HEK293 (cell line): ENCODE measurements around the gene ABCF2.

Experiments used
- CTCF ChIA-PET: fragments of 350-600 bp; formaldehyde crosslinking; extraction: SDS; loops from one replicate; lab custom pipeline; 2021; ENCODE audit warnings: antibody characterized with exemption; lab: Yijun Ruan, JAX
- POLR2A ChIA-PET: fragments of 300-600 bp; formaldehyde crosslinking; extraction: SDS; loops from one replicate; lab custom pipeline; 2020; ENCODE audit warnings: antibody characterized with exemption, inconsistent platforms; lab: Yijun Ruan, JAX
- H3K27ac ChIP-seq: fragments of 200-500 bp; sonication (Bioruptor generic); 2 replicates; pipeline ENCODE4 v1.5.1; 2014; ENCODE audit warnings: low read depth, low read length, control low read depth, inconsistent platforms; ENCODE audit errors: extremely low read depth
- H3K36me3 ChIP-seq, 2 experiments: fragments of 200-500 bp in 1 of 2; sonication (Bioruptor generic) in 1 of 2; 1 replicate in 1 of 2; 2 replicates in 1 of 2; pipeline ENCODE4 v1.5.1; 2014 to 2017; ENCODE audit warnings: inconsistent platforms in 2 of 2, low read length in 2 of 2; ENCODE audit not compliant: control insufficient read depth in 2 of 2, insufficient read depth in 1 of 2
- H3K4me1 ChIP-seq: fragments of 200-500 bp; sonication (Bioruptor generic); 2 replicates; pipeline ENCODE4 v1.5.1; 2014; ENCODE audit warnings: mild to moderate bottlenecking, low read length, inconsistent platforms; ENCODE audit not compliant: control insufficient read depth, insufficient read depth
- H3K4me3 ChIP-seq: 2 replicates; pipeline ENCODE4 v1.5.1; 2011; ENCODE audit warnings: low read depth, mild to moderate bottlenecking, control low read depth, low read length, moderate library complexity
- H3K9me3 ChIP-seq: fragments of 200-500 bp; sonication (Bioruptor generic); 2 replicates; pipeline ENCODE4 v1.5.1; 2014; ENCODE audit warnings: low read depth, low read length, inconsistent platforms; ENCODE audit not compliant: control insufficient read depth, insufficient read depth
- CTCF ChIP-seq: fragments of 450-650 bp; formaldehyde crosslinking; IDR thresholded peaks from 2 replicates; pipeline ENCODE4 v1.5.1; 2016; ENCODE audit warnings: missing biosample characterization, missing genetic modification characterization
- HOXC10 ChIP-seq: sonication (generic); formaldehyde crosslinking; IDR thresholded peaks from 2 replicates; pipeline ENCODE4 v1.8.1; 2023; ENCODE audit warnings: mild to moderate bottlenecking, missing genetic modification reagents
- KLF16 ChIP-seq: fragments of 450-650 bp; formaldehyde crosslinking; IDR thresholded peaks from 2 replicates; pipeline ENCODE4 v1.5.1; 2017; ENCODE audit warnings: missing biosample characterization, missing genetic modification characterization
- PATZ1 ChIP-seq: fragments of 450-650 bp; formaldehyde crosslinking; IDR thresholded peaks from 2 replicates; pipeline ENCODE4 v1.5.1; 2016; ENCODE audit warnings: missing biosample characterization, missing genetic modification characterization
- PRDM10 ChIP-seq: fragments of 450-650 bp; formaldehyde crosslinking; IDR thresholded peaks from 2 replicates; pipeline ENCODE4 v1.5.1; 2016; ENCODE audit warnings: missing biosample characterization, missing genetic modification characterization
- REPIN1 ChIP-seq: fragments of 450-650 bp; formaldehyde crosslinking; IDR thresholded peaks from 2 replicates; pipeline ENCODE4 v1.5.1; 2017; ENCODE audit warnings: missing biosample characterization, missing genetic modification characterization, low read depth
- ZFP41 ChIP-seq: fragments of 450-650 bp; formaldehyde crosslinking; IDR thresholded peaks from 2 replicates; pipeline ENCODE4 v1.5.1; 2016; ENCODE audit warnings: missing biosample characterization, missing genetic modification characterization, borderline replicate concordance
- ZNF280C ChIP-seq: fragments of 450-650 bp; formaldehyde crosslinking; IDR thresholded peaks from 2 replicates; pipeline ENCODE4 v1.5.1; 2016; ENCODE audit warnings: missing biosample characterization, missing genetic modification characterization
- ZNF362 ChIP-seq: fragments of 450-650 bp; formaldehyde crosslinking; IDR thresholded peaks from 2 replicates; pipeline ENCODE4 v1.5.1; 2016; ENCODE audit warnings: missing biosample characterization, missing genetic modification characterization
- ZNF621 ChIP-seq: fragments of 450-650 bp; formaldehyde crosslinking; IDR thresholded peaks from 2 replicates; pipeline ENCODE4 v1.5.1; 2017; ENCODE audit warnings: missing biosample characterization, missing genetic modification characterization

ABCF2 gene

GRCh38 chr7:151241755-151242096 is 14.7 kb upstream of the ABCF2 start (continued):
- TF ChIP-seq CTCF (tag by site-specific recombination) = no peak
- TF ChIP-seq PATZ1 (tag by site-specific recombination) = no peak
- TF ChIP-seq ZFP41 = no peak
- no peak for TF ChIP-seq ZNF280C (tag by site-specific recombination)
- no peak for TF ChIP-seq REPIN1 (tag by site-specific recombination)
- no peak for TF ChIP-seq HOXC10 (CRISPR knock-in tag)
- TF ChIP-seq ZNF621 (tag by site-specific recombination) = no peak

- TF ChIP-seq PRDM10 (tag by site-specific recombination) = peak; percentile 30; the same call in 1 of the 2 replicates
- TF ChIP-seq ZNF362 = no peak
- TF ChIP-seq KLF16 (tag by site-specific recombination) = no peak
- H3K9me3 ChIP-seq = no peaks in the 10 kb centered on the region
- H3K36me3 ChIP-seq = peaks cover 3 to 69% of the 10 kb centered on the region in 2 experiments; a peak in 1 of 3 replicates
- CTCF ChIA-PET = interaction anchor here (0.7 kb wide), 1 partner anchor 57 kb away, joined by 3 read pairs; no protein-coding TSS in a partner anchor
- POLR2A ChIA-PET = interaction anchor here (2.6 to 4.1 kb wide), 2 partner anchors 8 to 14 kb away, joined by 12 to 23 read pairs; partner anchors contain the start of genes ABCF2 and CHPF2
- H3K4me3 ChIP-seq = no peak overlapping the region
- no peaks in the 10 kb centered on the region for H3K4me1 ChIP-seq
- H3K27ac ChIP-seq = no peak overlapping the region
Measured at GRCh38 chr7:151240942-151241754, 14.1 kb upstream of the ABCF2 start.
